GM18861 (cell line): ENCODE results near the gene ZNF423.

Source experiments
- ATAC-seq: cut with Tn5 transposase; IDR thresholded peaks from one replicate; pipeline ENCODE4 v1.9.1; 2021; ENCODE audit not compliant: unreplicated experiment

The ZNF423 gene

GRCh38 chr16:49503256-49504022 lies 352.5 kb downstream of the ZNF423 start:
- no peak for ATAC-seq

DNA sequence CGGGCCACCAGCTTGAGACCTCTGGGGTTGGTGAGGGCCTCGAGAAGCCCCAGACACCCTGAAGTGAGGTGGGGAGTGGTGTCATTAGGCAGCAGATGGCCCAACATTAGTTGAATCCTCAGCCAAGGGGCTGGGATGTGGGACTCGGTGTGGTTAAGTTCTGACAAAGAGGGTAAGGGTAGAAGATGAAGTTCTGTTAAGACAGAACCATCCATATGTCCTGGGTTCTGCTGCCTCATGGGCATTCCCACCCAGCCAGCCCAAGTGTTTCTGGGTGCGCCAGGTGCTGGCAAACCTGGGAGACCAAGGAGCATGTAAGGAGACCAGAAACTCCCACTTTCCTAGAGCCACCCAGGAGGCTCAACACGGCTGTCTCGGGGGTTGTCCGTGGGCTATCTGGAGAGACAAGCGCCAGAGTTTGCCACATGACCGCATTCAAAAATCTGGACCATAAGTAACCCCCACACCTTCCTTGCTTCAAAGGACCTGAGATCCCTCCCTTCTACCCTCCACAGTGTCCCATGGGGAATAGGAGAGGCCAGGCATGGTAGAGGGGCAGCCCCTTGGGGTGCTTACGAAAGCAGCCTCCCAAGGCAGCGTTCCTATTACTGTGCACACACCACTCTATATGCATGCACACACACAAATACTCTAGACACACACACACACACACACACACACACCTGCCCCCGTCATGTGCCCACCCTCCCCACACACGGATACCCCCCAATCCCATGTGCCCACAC lies 353.6 kb downstream of the ZNF423 start:
- ATAC-seq: no peak

GRCh38 chr16:49499869-49500610 lies 355.9 kb downstream of the ZNF423 start:
- ATAC-seq: no peak

DNA sequence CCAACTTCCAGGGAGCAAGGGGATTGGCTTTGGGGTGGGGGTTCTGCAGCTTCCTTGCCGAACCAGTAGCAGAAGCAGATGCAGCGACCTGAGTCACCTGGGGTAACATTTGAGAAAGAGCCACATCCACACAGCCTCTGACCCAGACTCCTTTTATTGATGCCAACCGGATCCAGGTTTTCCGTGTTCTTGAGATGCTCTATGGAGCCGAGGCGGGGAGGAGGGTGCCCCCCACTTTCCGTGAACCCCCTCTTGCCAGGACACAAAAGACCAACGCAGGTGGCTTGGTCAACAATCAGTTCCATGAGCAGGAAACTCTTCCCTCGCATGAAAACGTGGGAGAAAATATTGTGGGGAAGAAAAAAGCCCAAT lies 356.5 kb downstream of the ZNF423 start:
- no peak for ATAC-seq

DNA sequence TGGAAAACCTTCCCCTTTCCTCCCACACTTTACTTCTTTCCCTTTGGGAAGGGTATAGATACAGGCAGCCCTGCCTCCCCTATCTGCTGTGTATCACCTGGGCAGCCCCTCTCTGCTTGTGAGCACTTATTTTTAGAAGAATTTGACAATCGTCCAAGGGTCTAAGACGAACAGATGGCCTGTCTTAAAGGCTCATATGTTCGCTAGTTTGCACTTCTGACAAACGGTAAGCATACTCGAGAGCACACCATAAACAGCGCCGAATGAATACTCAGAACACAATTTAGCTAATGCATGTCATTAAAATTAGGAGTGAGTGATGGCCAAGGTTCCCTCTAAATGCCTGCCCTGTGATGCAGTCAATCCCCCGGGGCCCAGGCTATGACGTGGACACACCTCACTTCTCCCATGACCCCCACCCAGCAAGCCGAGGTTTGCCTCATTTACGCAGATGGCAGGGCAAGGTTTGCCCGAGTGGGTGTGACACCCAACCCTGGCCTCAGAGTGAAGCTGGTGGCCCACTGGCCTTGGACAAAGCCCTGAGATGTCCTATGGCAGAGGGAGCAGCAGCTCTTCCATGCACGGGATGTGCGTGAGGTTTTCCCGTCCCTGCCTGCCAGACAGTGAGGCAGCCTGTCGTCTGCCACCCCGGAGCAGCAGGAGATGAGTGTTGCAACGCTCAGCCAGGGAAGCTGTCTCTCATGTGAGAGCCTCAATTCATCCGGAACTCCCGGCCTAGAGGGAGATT lies 357.1 kb downstream of the ZNF423 start:
- no peak for ATAC-seq

- ATAC-seq: no peak
These were observed 357.6 kb downstream of the ZNF423 start for GRCh38 chr16:49498264-49498663.

DNA sequence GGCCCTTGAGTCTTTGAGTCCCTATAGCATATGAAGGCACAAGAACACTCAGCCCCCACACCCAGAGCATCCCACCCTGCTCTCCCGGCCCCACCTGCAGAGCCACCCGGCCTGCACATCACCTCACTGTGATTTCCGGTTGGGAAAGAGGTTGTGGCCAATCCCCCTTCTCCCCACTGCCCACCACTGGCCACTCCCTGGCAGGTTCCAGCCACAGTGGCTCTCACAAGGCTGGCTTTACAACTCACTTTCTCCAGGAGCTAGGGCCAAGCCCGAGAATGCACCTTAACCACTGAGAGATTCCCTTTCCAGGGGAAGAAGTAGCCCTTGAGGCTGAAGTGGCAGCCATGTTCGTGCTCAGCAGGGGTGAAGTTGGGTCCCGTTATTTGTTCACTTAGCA lies 358.4 kb downstream of the ZNF423 start:
- no peak for ATAC-seq

DNA sequence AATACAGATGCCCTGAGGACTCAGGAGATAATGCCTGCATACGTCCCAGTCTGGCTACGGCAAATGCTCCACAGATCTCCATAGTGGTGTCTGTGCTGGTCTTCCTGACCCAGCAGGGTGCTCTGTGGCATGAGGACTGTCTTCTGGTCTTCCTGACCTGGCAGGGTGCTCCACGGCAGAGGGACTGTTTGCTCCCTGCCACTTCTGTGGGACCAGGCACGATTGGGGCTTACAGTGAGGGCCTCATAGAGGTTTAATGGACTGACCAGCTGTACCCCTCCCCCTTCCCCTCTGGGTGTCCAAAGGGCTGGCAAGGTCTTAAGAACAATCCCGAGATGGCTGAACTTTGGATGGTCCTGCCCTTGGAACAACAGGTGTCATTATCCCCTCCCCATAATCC lies 359.3 kb downstream of the ZNF423 start:
- no peak for ATAC-seq

- ATAC-seq: no peak
These were observed 360.1 kb downstream of the ZNF423 start for GRCh38 chr16:49495596-49496355.

DNA sequence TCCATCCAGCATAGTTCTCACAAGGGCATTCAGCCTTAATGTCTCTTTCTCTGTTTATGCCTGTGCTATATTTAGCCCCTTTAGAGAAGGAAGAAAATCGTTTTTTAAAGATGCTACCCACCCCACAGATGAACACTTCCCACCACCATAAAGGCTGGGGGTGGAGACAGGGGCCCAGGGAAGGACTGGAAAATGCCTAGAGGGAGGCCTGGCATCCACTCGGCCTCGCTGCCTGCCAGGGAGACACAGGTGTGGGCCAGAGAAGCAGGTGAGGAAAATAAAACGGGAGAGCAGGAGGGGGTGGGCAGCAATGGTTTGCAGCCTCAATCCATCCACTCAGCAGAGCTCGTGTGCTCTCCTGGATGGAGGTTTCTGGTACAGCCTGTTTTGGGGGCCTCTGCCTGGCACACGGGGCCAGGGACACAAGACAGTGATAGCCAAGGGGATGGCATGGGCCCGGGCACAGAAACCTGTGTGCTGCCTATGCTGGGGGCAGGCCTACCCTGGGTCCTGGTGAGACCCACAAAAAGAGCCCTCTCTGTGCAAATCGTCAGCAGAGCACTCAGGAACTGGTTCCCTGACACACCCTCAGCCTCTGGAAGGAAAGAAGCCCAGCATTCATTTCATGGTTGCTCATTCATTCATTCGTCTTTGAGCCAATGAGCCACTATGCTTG lies 360.9 kb downstream of the ZNF423 start:
- no peak for ATAC-seq

- ATAC-seq: no peak
These were observed 361.4 kb downstream of the ZNF423 start for GRCh38 chr16:49494474-49494873.

GRCh38 chr16:49493836-49494235 lies 362.1 kb downstream of the ZNF423 start:
- no peak for ATAC-seq

DNA sequence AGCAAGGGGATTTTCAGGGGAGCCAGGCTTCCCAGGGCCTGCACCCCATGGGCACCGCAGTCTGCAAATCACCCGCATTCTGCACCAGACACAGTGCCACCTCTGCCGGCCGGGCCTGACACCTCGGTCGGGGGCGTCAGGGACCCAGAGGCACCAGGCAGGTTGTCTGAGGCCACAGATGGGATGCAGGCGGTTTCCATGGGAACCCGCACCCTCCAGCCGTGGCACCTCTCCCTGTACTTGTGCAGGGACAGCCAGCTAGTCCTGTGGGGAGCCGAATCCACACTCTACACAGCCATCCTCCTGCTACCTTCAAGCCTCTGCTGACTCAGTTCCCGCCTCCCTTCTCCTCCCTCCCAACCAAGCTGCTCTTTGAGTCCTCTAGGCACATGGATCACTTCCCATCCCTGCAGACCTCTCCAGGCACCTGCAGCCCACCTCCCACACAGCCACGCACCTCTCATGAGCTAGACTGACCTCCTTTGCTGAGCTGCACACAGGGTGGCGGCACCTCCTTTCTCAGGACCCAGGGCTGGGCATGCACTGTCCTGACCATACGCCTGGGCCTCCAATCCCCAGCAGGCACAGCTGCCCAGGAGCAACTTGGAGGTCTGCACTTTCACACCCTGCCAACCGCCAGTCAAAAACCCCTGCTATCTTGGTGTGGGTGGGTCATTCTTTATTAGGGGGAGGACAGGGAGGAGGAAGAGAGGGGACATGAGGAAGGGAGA lies 362.9 kb downstream of the ZNF423 start:
- ATAC-seq: no peak

DNA sequence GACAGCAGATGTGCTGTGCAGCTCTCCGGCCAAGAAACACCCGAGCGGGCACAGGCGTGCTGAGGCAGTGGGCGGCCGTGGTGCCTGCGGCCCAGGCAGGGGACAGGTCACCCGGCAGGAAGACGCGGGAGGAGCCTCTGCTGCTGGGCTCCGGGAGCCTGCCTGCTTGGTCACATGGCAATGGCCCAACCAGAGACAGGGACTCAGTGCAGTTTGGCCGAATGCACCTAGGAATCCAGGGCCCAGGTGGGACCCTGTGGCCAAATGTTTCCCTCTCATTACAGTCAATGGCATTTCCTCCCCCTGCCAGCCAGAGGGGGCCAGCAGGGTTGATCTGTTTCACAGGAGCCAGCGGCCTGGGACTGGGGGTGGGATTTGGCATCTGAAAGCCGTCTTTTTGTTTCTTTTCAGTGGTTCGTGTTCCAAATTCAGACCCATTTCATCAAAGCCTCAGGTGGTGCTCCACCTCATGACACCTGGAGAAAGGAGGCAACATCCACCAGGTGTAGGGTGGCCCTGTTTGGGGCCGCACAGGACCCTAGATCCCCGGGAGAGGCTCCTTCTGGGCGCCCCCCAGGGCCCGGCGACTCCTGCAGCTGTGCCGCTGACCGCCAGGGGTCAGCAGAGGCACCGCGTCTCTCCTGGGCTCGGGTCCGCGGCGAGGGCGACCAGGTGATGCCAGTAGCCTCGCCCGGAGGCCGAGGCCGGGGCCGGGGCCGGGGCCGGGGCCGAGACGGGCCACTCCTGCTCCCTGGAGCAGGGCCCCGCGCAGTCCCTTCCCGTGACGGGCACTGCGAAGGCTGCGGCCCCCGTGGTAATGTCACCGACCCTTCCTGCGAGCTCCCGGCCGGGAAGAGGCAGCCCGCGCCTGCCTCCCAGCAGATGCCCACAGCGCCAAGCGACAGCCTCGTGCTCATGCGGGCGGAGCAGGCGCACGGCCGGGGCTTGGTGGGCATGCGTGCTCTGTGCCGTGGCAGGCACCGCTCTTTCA lies 363.8 kb downstream of the ZNF423 start:
- ATAC-seq: no peak

DNA sequence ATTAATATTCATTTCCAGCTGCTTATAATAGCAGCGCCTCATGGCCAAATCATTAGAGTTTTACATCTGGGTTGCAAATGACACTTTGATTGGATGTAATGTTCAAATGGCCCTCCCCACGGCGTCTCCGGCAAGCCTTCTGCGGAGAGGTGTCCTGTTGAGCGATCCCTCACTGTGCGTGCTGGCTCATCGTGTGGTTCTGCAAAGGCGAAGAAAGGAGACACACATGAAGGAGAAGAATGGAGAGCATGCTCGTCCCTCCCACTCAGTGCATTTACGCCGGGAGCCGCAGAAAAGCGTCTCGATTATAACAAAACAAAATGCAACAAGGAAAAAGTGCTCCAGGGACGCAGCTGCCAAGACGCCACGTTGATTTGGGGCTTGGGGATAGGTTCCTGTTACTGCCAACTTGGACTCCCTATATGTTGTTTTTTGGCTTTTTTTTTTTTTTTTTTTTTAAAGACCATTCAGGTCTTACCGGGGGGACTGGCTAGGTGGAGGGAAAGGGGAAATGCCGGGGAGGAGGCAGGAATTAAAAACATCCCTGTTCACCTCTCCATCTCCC lies 364.7 kb downstream of the ZNF423 start:
- no peak for ATAC-seq

DNA sequence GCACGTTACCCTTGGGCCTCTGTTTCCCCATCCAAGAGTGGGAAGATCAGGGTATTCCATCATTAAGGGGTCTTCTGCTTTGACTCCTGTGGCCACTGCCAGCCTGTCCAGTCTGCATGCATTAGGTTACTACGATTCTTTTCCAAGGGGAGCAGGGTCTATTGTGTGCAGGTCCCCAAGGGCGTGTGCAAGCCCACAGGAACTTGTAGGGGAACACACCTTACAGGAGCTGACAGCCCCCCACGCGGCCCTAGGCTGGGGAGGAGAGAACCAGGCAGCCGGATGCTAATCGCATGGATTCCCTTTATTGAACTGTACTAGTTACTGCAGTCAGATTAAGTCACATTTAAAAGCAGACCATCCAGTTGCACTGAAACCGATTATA lies 365.6 kb downstream of the ZNF423 start:
- ATAC-seq: no peak

DNA sequence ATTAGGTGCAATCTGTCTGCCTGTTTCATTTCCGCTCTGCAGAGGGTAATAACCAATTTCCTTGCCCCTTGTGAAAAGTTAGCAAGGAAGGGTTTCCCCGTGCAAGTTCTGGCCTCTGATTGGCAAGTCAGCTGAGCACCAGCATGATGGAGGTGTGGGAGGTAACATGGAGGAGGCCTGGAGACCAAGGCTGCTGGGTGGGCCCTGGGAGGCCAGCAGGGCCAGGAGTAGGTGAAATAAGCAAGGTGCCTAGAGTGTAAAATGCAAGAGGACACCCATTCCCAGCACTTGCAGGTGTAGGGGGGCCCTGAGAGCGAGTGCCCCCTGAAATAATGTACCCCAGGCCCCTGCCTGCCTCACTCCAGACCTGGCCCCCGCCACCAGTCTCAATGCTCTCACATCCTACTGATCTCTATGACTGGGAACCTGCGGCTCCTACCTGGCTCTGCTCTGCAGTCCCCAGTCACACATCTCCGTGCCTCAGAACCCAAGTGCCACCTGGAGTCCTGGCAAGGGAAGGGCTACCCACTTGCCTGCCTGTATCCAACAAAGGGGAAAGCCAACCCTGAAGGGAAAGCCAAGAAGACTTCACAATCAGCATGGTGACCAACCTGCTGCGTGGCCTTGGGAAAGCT lies 366.1 kb downstream of the ZNF423 start:
- no peak for ATAC-seq
